ENCODE measurements around the gene ISM1. TPM values are rescaled to one million over a fixed set of nuclear protein-coding genes. Genes with fewer than 3 reads are reported as not detected.

ISM1 gene
- total RNA-seq, 1 experiment from 2014 or later: 0.20 TPM

GRCh38 chr20:13342469-13343242 lies 121.6 kb downstream of the ISM1 start:
- no peaks in the 10 kb centered on the region for H3K27me3 ChIP-seq (ENCODE audit: insufficient read depth, low read length)
- H3K4me2 ChIP-seq (ENCODE audit: insufficient read depth, insufficient read length, low read length): no peak overlapping the region
- H3K18ac ChIP-seq (ENCODE audit: insufficient read length, low read depth, low read length): no peak overlapping the region
- no peaks in the 10 kb centered on the region for H3K79me2 ChIP-seq (ENCODE audit: insufficient read depth, low read length)
- Mint-ChIP-seq H3K27ac (peak overlapping the region in 2 of 3 experiments; percentile 21 to 69; a peak in 2 of 7 replicates), H3K27me3 (ENCODE audit: low read depth) (no peaks in the 10 kb centered on the region; the same call in 1 of the 2 replicates), H3K4me3 (no peak overlapping the region), H3K9me3 (no peaks in the 10 kb centered on the region; a peak in 1 of 5 replicates), H3K4me1 (peaks cover 3 to 15% of the 10 kb centered on the region in 2 experiments), H3K36me3 (ENCODE audit: insufficient read depth in 1 of 3, low read depth in 3 of 3) (no peaks in the 10 kb centered on the region; a peak in 2 of 7 replicates)
- no peaks in the 10 kb centered on the region for H3K23me2 ChIP-seq (ENCODE audit: insufficient read length, low read depth, low read length, poor library complexity, severe bottlenecking)
- no peak overlapping the region for H3K9ac ChIP-seq (ENCODE audit: extremely low read depth, insufficient read length, low read length)
- no peak overlapping the region for H3K4ac ChIP-seq (ENCODE audit: low read depth, low read length)
- H3K14ac ChIP-seq (ENCODE audit: insufficient read depth, low read length): no peak overlapping the region; the same call in 1 of the 2 replicates
- no peak overlapping the region for H2AFZ ChIP-seq (ENCODE audit: low read length)
- no peak overlapping the region for H4K8ac ChIP-seq (replicated peaks; ENCODE audit: insufficient read length, low read depth, low read length)
- no peak for DNase-seq
- no peak overlapping the region for H2BK120ac ChIP-seq (ENCODE audit: low read depth, low read length, poor library complexity, severe bottlenecking)
- H3K56ac ChIP-seq (ENCODE audit: insufficient read length, low read depth, low read length): no peak overlapping the region
- H3K27ac ChIP-seq (ENCODE audit: insufficient read length, low read depth, low read length): no peak overlapping the region
- H3K9me3 ChIP-seq (ENCODE audit: control insufficient read depth, low read depth, low read length): no peaks in the 10 kb centered on the region
- H4K91ac ChIP-seq (ENCODE audit: insufficient read length, low read depth, low read length): no peak overlapping the region
- no peak overlapping the region for H3K23ac ChIP-seq (ENCODE audit: insufficient read length, low read depth, low read length)
- no CpG with 5 or more reads among the region's 12 CpGs for WGBS (ENCODE audit: extremely low coverage, insufficient read length, low lambda C conversion rate)
- H3K4me1 ChIP-seq (ENCODE audit: insufficient read depth, low read length): peaks cover 4% of the 10 kb centered on the region; the same call in 1 of the 2 replicates
- no peak overlapping the region for H4K5ac ChIP-seq (ENCODE audit: insufficient read length, low read depth, low read length)
- no peak overlapping the region for H3T11ph ChIP-seq (ENCODE audit: low read length)
- H3K79me1 ChIP-seq (ENCODE audit: insufficient read depth, low read depth, low read length, poor library complexity, severe bottlenecking): no peaks in the 10 kb centered on the region
- H4K20me1 ChIP-seq (ENCODE audit: control insufficient read depth, insufficient read depth, insufficient read length): no peaks in the 10 kb centered on the region
- H2BK20ac ChIP-seq (ENCODE audit: low read depth, low read length, poor library complexity, severe bottlenecking): no peak overlapping the region
- no peak for TF ChIP-seq CTCF (conservative IDR thresholded peaks at IDR 0.05)
- no peak overlapping the region for H2BK12ac ChIP-seq (ENCODE audit: insufficient read length, low read depth, low read length)
- no peak overlapping the region for H2AK5ac ChIP-seq (ENCODE audit: insufficient read length, low read length)
- H2BK15ac ChIP-seq (ENCODE audit: low read depth, low read length): no peak overlapping the region
- H2BK5ac ChIP-seq (ENCODE audit: insufficient read length, low read length): no peak overlapping the region

All from H9 (cell line).